ENCODE measurements around the gene NEO1.

The NEO1 gene

GRCh38 chr15:73308305-73308704 is 256.0 kb downstream of the NEO1 start:
- DNase-seq (ENCODE audit: low spot score), result no peak

DNA sequence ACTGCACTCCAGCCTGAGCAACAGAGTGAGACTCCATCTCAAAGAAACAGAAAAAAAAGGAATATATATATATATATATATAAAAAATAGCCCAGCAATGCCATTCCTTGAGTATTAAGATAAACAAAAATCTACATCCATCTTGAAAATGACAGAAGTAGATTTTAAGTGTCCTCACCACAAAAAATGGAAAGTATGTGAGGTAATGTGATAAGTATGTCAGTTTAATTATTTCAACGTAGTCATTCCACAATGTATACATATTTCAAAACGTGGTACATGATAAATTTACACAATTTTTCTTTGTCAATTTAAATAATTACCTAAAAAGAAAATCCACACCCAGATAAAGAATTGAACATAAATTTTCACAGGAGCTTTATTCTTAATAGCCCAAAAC is 261.6 kb downstream of the NEO1 start:
- DNase-seq (ENCODE audit: low spot score), result no peak

DNA sequence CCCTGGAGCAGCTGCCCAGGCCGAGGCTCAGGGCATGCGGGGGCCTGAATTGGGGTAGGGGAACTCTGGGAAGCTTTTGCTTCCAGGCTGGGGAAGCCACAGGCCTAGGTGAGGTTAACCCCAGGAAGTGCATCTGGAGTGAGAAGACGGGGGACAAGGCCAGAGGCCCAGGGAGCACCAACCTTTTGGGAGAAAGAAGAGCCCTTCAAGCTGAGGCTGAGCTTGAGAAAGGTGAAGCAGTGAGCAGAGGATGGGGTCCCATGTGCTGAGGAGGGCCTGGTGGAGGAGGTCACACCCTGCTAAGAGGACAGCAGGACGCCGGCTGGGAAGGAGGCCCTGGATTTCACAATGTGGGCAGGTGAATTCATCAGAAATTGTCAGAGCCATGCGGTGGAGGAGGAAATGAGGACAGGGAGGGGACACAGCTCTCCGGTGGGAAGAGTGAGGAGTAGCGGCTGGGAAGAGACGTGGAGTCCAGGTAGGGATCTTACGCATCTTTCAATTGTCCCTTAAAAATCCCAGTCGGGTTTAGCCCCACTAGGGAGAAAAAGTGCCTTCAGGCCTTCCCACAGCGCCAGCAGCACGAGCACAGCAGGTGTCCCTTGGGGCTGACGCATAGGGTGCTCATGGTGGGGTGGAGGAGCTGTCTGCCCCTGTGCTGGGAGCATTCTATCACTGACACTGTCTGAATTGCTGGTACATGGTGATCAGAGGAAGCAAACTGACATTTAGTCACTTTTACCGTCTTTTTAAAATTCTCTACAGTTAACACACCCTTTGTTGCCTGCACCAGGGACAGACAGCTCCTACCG is 265.6 kb downstream of the NEO1 start:
- no peak for DNase-seq (ENCODE audit: low spot score)

DNA sequence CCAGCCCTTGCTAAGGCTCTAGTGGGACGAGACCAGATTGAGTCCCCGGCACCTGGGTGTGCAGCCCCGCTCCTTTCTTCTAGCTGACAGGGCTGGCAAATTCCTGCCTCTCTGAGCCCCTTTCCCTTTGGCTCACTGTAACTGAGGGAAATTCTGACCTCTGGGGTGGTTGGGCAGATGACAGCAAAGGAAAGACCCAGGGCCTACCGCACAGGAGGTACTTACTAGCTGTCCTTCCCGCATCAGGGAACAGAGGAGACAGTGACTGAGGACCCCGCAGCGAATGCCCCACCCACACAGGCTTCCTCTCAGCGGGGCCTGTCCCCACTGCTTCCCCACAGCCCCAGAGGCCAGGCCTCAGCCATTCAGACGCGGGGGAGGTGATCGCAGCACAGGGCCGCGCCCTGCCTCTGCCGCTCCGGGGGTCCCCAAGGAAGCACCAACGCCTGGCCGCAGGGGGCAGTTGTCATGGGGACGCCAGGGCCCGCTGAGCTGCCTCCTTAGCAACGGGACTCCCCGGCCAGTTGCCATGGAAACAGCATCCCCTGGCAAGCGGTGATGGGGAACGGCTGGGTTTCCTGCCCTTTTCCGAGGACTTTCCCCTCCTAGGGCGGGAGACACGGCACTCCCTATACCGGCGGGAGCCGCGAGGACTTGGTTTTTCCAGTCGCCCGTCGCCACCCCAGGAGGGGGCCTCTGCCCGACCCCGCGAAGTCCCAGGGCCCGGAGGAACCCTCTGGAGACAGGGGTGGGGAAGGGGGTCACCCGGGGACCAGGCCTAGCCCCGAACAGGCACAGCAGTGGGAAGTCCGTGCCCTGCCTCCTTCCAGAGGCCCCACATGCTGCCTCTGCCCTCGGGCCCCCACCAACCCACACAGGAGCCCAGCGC is 266.4 kb downstream of the NEO1 start:
- no peak for DNase-seq (ENCODE audit: low spot score)

DNA sequence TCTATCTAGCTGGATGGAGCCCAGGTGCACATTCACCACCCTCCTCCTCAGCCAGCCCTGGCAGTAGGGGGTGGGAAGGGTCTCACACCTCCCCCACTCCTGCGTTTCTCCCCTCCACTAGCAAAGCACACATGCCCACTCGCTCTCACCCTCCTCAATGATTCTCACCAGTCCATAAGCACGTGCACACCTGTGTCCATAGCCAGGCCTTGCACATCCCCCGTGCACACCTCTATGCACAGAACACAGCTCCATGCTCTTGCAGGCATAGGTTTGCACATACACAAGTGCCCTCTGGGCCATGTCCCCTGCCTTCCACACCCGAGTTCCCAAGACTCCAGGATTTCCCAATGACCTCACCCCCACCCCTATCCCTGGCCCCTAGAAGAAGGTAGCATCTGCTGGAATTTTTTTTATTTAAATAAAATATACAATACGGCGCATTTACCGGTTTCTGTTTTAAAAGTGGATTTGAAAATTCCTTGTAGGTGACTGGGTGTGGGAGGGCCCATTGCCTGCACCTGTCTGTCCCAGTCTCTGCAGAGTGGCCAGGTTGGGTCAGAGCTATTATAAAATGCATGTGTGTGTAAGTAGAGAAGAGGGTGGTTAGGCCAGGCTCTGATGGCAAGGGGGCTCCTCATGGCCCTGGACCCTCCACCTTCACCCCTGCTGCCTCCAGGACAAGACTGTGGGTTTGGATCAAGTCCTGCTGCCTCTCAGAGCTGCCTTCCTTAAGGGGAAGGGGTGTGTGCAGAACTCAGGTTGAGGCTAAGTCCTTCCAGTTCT is 267.4 kb downstream of the NEO1 start:
- no peak for DNase-seq (ENCODE audit: low spot score)

DNA sequence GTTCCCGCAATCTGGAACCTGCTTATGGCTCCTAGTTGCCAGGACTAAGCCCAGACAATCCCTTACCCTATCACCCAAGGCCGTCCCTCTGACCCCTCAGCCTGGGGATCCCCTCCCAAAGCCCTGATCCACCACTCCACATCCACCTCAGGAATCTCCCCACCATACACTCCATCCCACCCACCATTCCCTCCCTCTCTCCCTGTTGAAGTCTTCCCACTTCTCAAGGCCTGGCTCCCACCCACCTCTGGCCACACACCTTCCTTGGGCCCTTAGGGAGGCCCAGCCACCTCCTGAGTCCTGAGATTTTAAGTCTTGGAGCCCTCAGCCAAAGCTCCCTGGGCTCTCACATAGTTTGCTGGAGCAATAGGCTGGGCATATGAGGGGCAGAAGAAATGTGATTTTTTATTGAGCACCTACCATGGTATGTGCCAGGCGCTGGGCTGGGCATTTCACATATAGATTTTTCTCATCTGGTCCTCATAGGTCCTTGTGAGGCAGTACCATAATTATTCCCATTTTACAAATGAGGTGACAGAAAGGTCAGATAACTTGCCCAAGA is 268.4 kb downstream of the NEO1 start:
- no peak for DNase-seq (ENCODE audit: low spot score)

DNA sequence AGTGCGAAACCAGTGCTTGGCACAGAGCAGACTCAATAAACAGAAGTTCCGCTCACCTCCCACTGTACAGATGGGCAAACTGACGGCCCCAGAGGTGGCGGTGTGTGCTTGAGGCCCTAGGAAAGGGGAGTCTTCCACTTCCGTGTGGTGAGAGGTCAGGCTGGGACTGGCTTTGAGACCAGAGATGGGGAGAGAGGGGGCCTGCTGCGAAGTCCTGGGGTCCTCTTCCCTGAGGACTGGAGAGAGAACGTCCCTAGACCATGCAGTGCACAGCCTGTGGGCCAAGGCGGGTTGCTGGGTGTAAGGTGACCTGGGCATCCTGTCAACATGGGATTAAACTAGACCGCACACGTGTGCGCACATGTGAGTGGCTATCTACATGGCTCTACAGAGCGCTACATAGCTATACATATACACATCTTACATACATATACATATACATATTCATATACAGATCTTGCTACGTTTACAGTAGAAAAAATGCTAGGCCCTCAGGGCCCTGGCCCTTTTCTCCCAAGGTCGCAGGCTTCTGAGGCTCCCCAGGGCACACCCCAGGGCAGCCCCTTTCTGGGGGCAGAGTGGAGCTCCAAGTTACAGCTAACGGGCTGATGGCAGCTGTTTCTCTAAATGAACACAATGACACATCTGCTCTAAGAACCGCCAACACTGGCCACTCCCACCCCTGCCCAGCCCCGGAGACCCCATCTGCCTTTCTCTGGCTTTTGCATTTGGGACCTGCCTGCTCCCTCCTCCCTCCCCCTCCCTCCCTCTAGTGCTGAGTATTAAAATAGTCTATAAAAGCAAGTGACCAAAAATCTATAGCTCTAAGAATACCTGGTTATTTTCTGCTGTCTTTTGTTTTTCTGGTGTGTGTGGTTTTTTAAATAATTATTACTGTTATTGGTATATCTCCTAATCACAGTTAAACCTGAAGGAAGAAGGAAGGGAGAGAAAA is 269.5 kb downstream of the NEO1 start:
- no peak for DNase-seq (ENCODE audit: low spot score)

- DNase-seq (ENCODE audit: low spot score), result no peak
These were observed 270.6 kb downstream of the NEO1 start for GRCh38 chr15:73322665-73323373.

- DNase-seq (ENCODE audit: low spot score), result no peak
These were observed 271.2 kb downstream of the NEO1 start for GRCh38 chr15:73323374-73323955.

GRCh38 chr15:73323956-73324355 is 271.7 kb downstream of the NEO1 start:
- DNase-seq (ENCODE audit: low spot score), result no peak

DNA sequence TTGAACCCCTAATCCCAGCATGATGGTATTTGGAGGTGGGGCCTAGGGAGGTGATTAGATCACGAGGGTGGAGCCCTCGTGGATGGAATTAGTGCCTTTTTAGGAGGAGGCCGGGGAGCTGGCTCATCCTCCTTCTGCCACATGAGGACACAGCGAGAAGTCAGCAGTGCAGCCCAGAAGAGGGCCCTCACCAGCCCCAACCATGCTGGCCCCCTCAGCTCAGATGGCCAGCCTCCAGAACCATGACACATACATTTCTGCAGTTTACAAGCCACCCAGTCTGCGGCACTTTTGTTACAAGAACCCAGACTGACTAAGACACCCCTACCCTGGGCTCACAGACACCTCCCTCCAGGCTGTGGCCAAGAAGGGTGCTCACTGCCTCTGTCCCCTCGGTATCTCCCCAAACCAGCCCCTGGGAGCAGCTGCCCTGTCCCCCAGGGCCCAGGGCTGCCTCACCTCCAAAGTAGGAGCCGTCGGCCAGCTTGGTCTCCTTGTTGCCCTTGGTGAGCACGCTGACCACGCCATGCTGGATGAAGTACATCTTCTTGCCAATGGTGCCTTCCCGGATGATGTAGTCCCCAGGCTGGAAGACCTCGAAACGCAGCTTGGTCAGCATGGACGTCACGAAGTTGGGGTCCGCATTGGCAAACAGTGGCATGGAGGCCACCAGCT is 272.4 kb downstream of the NEO1 start:
- no peak for DNase-seq (ENCODE audit: low spot score)

DNA sequence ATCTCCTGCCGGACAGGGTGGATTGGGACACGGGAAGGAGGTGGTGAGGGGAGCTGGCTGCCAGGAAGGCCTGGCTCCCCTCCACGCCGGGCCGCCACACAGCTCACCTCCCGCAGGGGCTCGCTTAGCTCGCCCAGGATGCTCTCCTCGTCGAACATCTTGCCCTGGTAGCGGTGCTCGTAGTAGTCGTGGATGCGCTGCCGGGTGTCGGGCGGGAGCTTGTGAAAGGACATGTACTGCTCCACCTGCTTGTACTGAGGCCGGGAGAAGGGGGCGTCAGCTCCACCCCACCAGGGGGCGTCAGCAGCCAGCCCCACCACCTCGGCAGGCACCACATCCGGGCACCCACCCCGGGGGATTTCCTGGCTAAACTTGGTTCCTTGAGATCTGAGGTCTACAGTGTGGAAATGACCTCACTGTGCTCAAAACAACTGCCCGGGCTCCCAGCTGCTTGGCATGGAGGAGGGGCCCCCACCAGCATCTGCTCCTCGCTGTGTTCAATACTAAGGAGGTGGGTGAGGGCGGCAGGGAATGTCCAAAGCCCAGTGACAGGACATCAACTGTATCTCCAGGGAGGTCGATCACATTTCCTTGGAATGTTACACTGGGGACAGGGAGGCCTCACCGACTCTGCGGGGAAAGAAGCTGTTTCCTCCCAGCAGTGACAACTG is 273.1 kb downstream of the NEO1 start:
- no peak for DNase-seq (ENCODE audit: low spot score)

DNA sequence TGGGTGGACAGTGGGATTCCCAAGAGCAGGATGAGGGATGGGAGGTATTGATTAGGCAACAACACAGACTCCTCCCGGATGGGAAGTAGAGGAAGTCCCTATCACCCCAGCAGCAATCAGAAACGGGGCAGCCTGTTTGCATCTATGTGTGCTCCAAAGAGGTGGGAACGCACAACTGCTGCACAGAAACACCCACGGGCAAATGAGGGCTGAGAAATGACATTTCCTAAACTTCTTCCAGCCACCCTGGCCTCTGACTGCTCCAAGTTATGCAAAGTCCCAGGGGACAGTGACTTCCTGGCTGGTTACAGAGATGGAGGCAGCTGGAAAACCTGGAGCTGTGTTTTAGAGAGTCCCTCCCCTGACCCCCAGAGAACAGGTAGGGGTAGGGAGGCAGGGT is 273.9 kb downstream of the NEO1 start:
- no peak for DNase-seq (ENCODE audit: low spot score)

- no peak for DNase-seq (ENCODE audit: low spot score)
These were observed 276.0 kb downstream of the NEO1 start for GRCh38 chr15:73328149-73328820.

DNA sequence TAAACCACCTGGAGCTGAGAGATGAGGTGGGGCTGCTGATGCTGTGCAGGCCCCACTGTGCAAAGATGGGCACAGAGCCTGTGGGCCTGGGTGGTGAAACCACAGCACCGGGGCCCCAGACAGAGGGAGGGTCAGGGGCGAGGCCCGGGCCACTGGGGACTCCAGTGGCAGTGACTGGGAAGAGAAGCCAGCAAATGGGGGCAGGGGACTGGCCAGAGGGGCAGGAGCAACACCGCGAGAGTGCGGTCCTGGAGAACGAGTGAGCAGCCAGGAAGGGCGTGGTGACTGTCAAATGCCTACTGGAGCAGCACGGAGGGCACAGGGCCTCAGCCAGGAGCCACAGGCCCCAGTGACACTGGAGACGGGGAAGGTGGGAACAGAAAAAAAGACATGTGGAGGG is 276.7 kb downstream of the NEO1 start:
- no peak for DNase-seq (ENCODE audit: low spot score)

- no peak for DNase-seq (ENCODE audit: low spot score)
These were observed 277.4 kb downstream of the NEO1 start for GRCh38 chr15:73329501-73330200.

- DNase-seq (ENCODE audit: low spot score), result no peak
These were observed 278.2 kb downstream of the NEO1 start for GRCh38 chr15:73330206-73331051.

Measured in CD4-positive, alpha-beta T cell treated with Interleukin-6 at 100 ng/mL for 8 hours (primary cell).